Measurements from ENCODE around the gene CCDC169. TPM values are rescaled to one million over a fixed set of nuclear protein-coding genes. Genes with fewer than 3 reads are reported as not detected.

CCDC169 gene
- total and polyA plus RNA-seq, 2 donors (not counting 1 experiment from before 2014, with no cell fraction given): 0.07 TPM; not detected in 1

DNA sequence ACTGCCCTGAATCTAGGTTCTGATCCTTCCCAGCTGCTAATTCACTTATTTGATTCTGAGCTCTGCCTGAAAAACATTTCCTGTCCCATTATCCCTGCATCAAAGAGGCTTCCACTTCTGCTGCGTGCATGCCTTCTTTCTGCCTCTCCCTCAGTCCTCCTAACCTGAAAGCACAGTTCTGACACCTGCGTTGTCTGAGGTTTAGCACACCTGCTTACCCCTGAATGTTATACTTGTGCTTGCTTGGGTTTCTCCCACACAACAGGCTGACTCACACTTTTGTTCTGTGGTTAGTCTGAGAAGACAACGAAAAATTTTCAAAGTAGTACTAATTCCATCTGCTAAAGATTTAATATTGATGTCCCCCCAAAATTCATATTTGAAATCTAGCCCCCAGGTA, 80.2 kb downstream of the CCDC169 start:
- Histone ChIP-seq H3K36me3 (replicated peaks in 1 of 2; ENCODE audit: control extremely low read depth in 1 of 2, control insufficient read depth in 1 of 2, extremely low read depth in 1 of 2, insufficient read depth in 2 of 2, low read length in 1 of 2) (no peaks in the 10 kb centered on the region), H2AFZ (ENCODE audit: insufficient read depth, low read depth, low read length, poor library complexity, severe bottlenecking) (no peak overlapping the region), H3K27ac (ENCODE audit: low read length in 2 of 2) (no peak overlapping the region), H3K4me2 (replicated peaks; ENCODE audit: low read depth, low read length, poor library complexity, severe bottlenecking) (no peak overlapping the region), H3K27me3 (replicated peaks in 1 of 4; ENCODE audit: control extremely low read depth in 1 of 4, control insufficient read depth in 3 of 4, insufficient read depth in 4 of 4, low read length in 3 of 4) (no peaks in the 10 kb centered on the region), H3K79me2 (ENCODE audit: control insufficient read depth, insufficient read depth, low read length) (no peaks in the 10 kb centered on the region), H3K9me3 (ENCODE audit: control extremely low read depth in 1 of 3, control insufficient read depth in 2 of 3, insufficient read depth in 1 of 3, low read length in 2 of 3) (peaks cover 0 to 11% (median 0%) of the 10 kb centered on the region in 3 donors), H3K4me3 (ENCODE audit: control extremely low read depth in 1 of 5, extremely low read depth in 1 of 5, insufficient read depth in 1 of 5, low read depth in 2 of 5, low read length in 4 of 5) (no peak overlapping the region), H3K9ac (ENCODE audit: low read length) (no peak overlapping the region), H3K4me1 (ENCODE audit: control insufficient read depth in 2 of 2, insufficient read depth in 2 of 2, low read length in 2 of 2) (no peaks in the 10 kb centered on the region), H4K20me1 (ENCODE audit: control insufficient read depth, insufficient read depth, low read length, poor library complexity, severe bottlenecking) (no peaks in the 10 kb centered on the region)
- intact Hi-C loops (cut with micrococcal nuclease): no loop called here
- H3K9me3 Mint-ChIP-seq (ENCODE audit: insufficient read depth): peaks cover 3% of the 10 kb centered on the region
- H3K27ac Mint-ChIP-seq: no peak overlapping the region
- ChIA-PET POLR2A (no interaction called here), CTCF (no interaction called here)
- TF ChIP-seq, protein P1, sequence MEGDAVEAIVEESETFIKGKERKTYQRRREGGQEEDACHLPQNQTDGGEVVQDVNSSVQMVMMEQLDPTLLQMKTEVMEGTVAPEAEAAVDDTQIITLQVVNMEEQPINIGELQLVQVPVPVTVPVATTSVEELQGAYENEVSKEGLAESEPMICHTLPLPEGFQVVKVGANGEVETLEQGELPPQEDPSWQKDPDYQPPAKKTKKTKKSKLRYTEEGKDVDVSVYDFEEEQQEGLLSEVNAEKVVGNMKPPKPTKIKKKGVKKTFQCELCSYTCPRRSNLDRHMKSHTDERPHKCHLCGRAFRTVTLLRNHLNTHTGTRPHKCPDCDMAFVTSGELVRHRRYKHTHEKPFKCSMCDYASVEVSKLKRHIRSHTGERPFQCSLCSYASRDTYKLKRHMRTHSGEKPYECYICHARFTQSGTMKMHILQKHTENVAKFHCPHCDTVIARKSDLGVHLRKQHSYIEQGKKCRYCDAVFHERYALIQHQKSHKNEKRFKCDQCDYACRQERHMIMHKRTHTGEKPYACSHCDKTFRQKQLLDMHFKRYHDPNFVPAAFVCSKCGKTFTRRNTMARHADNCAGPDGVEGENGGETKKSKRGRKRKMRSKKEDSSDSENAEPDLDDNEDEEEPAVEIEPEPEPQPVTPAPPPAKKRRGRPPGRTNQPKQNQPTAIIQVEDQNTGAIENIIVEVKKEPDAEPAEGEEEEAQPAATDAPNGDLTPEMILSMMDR (IDR thresholded peaks at IDR 0.05): no peak
- TF ChIP-seq EZH2 (IDR thresholded peaks at IDR 0.05; ENCODE audit: borderline replicate concordance, insufficient read depth, low read depth, low read length, poor library complexity, severe bottlenecking): no peak
- no peaks in the 10 kb centered on the region for H3K4me1 Mint-ChIP-seq
- 89% methylated on average over 1 of the region's 3 CpGs for WGBS (ENCODE audit: insufficient coverage)
- no peaks in the 10 kb centered on the region for H3K27me3 Mint-ChIP-seq
- no peak overlapping the region for H3K4me3 Mint-ChIP-seq
- no peak for ATAC-seq (ENCODE audit: low read depth)
- DNase-seq: no peak

DNA sequence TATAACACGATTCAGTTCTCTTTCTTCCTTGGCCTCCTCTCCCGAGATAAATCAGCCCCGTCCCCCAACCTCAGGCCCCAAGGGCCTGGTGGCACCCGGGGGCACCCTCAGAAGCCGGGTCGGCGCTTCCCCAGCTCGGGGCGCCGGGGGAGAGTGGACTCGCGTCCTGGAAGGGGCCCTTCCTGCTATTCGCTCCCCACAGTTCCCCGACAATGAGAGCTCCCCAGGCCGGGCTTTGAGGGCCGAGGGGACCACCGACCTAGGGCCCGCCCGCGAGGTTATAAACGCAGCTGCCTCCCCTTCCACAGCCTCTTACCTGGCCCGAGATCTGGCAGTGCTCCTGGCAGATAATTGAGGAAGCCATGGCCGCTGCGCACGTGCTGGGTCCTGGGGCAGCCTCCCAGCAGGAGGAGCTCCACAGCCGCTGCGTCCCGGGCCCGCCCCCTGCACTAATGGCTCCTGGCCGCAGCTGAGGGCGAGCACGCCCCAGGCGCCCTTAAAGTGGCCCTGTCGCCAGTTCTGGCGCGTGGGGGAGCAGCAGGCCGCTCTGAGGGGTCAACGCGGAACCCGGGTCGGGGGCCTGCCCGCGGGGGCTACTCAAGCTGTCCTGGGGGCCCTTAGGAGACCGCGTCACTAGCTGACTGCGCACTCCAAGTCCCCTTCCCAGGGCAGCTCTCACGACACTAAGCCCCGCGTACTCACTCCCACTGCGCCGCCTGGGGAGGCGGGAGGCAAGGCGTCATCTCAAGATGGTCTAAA, 83.3 kb downstream of the CCDC169 start, which contains the start of gene SOHLH2:
Gene SOHLH2, minus strand, starts transcription at position 394 of the 759 bp plus-strand sequence. Its CDS starts 30 bp downstream, at position 364.
- Mint-ChIP-seq H3K27me3 (no peaks in the 10 kb centered on the region), H3K27ac (no peak within 1 kb of the TSS), H3K4me3 (no peak within 1 kb of the TSS), H3K9me3 (ENCODE audit: insufficient read depth) (peaks cover 3% of the 10 kb centered on the region), H3K4me1 (no peaks in the 10 kb centered on the region)
- Histone ChIP-seq H3K36me3 (replicated peaks in 1 of 2; ENCODE audit: control extremely low read depth in 1 of 2, control insufficient read depth in 1 of 2, extremely low read depth in 1 of 2, insufficient read depth in 2 of 2, low read length in 1 of 2) (no peaks in the 10 kb centered on the region), H3K27ac (ENCODE audit: low read length in 2 of 2) (no peak within 1 kb of the TSS), H3K4me2 (replicated peaks; ENCODE audit: low read depth, low read length, poor library complexity, severe bottlenecking) (no peak within 1 kb of the TSS), H3K27me3 (replicated peaks in 1 of 4; ENCODE audit: control extremely low read depth in 1 of 4, control insufficient read depth in 3 of 4, insufficient read depth in 4 of 4, low read length in 3 of 4) (no peaks in the 10 kb centered on the region), H3K4me3 (ENCODE audit: control extremely low read depth in 1 of 5, extremely low read depth in 1 of 5, insufficient read depth in 1 of 5, low read depth in 2 of 5, low read length in 4 of 5) (no peak within 1 kb of the TSS), H3K9me3 (ENCODE audit: control extremely low read depth in 1 of 3, control insufficient read depth in 2 of 3, insufficient read depth in 1 of 3, low read length in 2 of 3) (peaks cover 0 to 11% (median 0%) of the 10 kb centered on the region in 3 donors), H3K4me1 (ENCODE audit: control insufficient read depth in 2 of 2, insufficient read depth in 2 of 2, low read length in 2 of 2) (no peaks in the 10 kb centered on the region), H3K9ac (ENCODE audit: low read length) (no peak within 1 kb of the TSS), H3K79me2 (ENCODE audit: control insufficient read depth, insufficient read depth, low read length) (no peaks in the 10 kb centered on the region), H4K20me1 (ENCODE audit: control insufficient read depth, insufficient read depth, low read length, poor library complexity, severe bottlenecking) (no peaks in the 10 kb centered on the region), H2AFZ (ENCODE audit: insufficient read depth, low read depth, low read length, poor library complexity, severe bottlenecking) (no peak within 1 kb of the TSS)
- ATAC-seq (ENCODE audit: low read depth) (no peak), DNase-seq (no peak)
- POLR2A ChIA-PET: no interaction called here
- TF ChIP-seq, protein P1 (IDR thresholded peaks at IDR 0.05): no peak
- no peak for TF ChIP-seq EZH2 (IDR thresholded peaks at IDR 0.05; ENCODE audit: borderline replicate concordance, insufficient read depth, low read depth, low read length, poor library complexity, severe bottlenecking)
- intact Hi-C loops (cut with micrococcal nuclease): no loop called here
- 96% methylated on average over 41 of the region's 53 CpGs for WGBS (ENCODE audit: insufficient coverage)
- CTCF ChIA-PET: no interaction called here

Measured in B cell (primary cell).